GM19043 (cell line): ENCODE measurements around the gene IDE.
"Not testable (repeated sequence)": the region's sequence is repeated elsewhere in the genome, so short reads cannot be mapped to it uniquely, and the experiment has no call there.

ENCODE experiments used
- ATAC-seq: cut with Tn5 transposase; IDR thresholded peaks from one replicate; pipeline ENCODE4 v1.9.1; 2021; ENCODE audit warnings: low read depth; ENCODE audit not compliant: unreplicated experiment

The IDE gene

DNA sequence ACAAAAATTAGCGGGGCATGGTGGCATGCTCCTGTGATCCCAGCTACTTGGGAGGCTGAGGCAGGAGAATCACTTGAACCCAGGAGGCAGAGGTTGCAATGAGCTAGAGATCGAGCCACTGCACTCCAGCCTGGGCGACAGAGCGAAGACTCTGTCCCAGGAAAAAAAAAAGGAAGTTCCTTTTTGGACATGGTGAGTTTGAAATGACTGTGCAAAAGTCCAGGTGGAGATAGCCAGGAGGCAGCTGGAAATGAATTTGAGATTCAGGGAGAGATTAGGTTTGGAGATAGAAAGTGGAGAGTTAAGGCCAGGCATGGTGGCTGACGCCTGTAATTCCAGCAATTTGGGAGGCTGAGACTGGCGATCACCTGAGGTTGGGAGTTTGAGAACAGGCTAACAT, 143.8 kb downstream of the IDE start:
- no peak for ATAC-seq

DNA sequence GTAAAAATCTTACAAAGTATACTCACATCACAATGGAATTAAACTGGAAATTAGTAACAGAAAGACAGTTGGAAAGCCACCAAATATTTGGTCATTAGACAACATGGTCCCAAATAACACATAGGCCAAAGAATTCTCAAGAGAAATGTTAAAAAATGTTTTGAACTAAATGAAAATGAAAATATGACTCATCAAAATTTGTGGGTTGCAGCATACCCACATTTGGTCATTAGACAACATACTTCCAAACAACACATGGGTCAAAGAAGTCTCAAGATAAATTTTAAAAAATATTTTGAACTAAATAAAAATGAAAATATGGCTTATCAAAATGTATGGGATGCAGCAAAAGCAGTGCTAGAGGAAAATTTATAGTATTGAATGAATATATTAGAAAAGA, 152.3 kb downstream of the IDE start:
- ATAC-seq = no peak

GRCh38 chr10:92420546-92421275, 153.2 kb downstream of the IDE start:
- no peak for ATAC-seq

DNA sequence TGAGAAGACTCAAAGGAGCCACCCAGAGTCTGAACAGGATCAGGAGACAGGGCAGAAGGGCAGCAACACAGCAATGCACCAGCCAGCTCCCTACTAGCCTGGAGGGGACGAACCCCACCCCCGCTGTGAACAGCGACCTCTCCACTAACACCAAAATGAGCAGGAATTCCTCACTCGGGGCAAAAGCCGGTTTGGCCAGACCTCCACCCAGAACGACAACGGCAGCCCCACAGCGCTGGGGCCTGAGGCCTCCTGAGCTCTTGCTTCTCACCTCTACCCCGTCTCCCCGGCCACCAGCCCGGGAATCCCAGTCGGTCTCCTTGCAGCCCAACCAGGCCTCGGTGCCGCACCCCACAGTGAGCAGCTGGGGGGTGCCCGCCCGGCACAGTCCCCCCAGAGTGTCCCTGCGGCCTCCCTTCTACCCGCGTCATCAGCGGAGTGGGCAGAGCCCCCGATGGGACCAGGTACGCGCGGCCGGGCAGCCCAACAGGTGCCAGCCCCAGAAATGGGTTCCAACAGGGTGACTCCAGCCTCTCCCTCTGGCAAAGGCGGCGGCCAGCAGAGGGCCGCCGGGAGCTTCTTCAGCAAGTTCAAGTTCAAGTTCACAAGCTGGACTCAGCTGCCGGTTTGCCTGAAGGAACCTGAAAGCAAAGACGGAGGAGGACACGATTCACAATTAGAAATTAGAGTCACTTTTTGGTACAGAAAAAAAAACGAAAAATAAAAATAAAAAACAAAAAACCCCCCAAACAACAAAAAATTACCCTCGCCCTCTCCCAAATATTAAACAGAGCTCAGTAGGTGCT, 153.9 kb downstream of the IDE start:
- no peak for ATAC-seq

- no peak for ATAC-seq
Observed at GRCh38 chr10:92418891-92419290, 155.0 kb downstream of the IDE start.

- ATAC-seq = no peak
Observed at GRCh38 chr10:92418221-92418620, 155.7 kb downstream of the IDE start.

GRCh38 chr10:92413519-92413918, 160.4 kb downstream of the IDE start:
- ATAC-seq = no peak

DNA sequence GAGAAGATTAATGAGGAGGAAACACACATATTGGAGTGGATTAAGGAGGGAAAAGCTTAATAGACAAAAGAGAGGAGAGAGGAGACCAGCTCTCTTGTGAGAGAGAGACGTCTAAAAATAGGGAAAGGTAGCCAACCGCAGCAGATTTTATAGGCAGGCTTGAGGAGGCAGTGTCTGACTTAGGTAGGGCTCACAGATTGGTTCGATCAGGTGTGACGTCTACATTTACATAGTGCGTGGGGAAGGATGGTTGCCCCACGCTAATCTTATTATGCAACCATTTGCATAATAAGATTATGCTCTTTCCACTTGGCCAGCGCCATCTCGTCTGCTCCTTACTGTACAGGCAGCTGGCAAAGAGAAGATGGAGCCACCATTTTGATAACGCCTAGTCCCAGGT, 160.9 kb downstream of the IDE start:
- ATAC-seq = no peak

DNA sequence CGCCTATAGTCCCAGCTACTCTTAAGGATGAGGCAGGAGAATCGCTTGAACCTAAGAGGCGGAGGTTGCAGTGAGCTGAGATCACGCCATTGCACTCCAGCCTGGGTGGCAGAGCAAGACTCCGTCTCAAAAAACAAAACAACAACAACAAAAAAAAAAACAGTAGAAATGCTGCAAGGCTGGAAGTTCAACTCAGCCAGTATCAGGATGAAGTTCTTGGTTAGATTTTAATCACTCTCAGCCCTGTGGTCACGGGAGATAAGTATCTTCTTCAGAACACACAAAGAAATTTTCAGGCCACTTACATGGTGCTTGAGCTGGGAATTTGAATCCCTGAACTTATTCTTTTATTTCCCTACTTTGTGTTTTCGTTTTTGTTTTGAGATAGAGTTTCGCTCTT, 162.5 kb downstream of the IDE start:
- ATAC-seq = no peak

DNA sequence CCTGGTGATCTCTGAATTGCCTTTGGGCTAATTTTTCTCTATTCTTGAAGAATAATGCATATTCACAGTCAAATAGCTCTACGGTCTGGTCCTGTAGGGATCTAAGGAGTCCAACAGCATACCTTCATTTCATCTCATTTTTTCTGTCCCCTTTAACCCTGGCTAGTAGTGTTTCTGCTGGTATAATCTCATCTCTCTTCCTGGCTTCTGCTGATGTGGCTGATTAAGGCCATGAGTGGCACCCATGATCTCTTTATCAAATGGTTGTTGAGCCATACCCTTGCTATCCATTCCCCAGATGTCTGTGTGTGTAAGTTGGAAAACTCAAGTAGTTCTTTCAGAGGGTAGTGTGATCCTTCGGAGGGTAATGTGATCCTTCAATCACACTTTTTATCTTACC, 163.4 kb downstream of the IDE start:
- ATAC-seq = no peak

- ATAC-seq = no peak
Observed at GRCh38 chr10:92408017-92408361, 165.9 kb downstream of the IDE start.

GRCh38 chr10:92407305-92408016, 166.4 kb downstream of the IDE start:
- no peak for ATAC-seq

DNA sequence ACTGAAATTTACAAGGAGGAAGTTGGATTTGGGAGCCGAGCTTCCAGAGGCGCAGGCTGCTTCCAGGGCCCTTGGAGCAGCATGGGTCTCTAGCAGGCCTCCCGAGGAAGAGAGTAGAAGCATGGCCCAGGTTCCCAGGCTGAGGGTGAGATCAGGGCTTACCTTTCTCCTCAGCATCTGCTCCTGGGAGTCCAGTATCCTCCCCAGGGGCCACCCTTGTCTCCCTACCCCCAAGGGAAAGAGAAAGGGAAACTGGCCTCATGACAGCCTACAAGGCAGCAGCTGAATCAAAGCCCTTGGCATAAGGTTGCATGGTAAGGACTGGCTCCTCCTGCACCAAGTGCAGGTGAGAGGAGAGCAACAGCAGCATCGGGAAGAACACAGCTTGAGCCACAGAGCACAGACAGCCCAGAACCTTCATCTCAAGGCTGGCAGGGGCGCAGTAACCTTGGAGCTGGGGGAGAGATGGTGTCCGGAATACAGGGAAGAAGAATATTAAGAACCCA, 168.4 kb downstream of the IDE start:
- no peak for ATAC-seq

DNA sequence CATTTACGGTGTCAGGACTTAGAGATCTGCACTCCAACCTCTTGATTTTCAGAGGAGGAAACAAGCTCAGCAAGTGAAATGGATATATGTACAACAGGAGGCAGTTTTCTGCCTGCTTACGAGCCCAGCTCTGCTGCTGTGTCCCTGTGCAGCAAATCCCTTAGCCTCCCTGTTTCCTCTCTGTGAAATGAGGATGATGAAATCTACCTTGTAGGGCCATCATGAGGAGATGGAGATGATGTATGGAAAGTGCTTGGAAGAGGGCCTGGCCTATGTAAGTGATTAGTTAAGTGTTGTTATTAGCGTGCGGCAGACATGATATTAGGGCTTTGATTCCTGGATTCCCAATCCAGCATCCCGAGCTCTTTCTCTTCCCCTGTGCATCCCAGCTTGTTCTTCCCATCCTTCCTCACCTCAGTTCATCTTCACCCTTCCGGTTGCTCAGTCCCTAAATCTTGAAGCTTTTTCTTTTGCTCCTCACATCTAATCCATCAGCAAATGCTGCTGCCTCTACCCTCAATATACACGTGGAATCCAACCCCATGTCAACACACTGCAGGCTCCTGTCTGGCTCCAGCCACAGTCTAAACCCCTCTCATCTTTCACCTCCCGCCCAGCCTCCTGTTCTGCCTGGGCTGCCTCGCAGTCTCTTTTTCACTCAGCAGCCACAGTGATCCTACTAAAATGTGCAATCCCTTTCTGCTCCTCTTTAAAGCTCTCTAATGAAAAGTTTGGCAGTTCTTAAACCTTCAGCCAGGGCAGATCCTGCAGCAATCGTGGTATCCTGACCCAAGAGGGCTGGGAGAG, 169.1 kb downstream of the IDE start:
- no peak for ATAC-seq

DNA sequence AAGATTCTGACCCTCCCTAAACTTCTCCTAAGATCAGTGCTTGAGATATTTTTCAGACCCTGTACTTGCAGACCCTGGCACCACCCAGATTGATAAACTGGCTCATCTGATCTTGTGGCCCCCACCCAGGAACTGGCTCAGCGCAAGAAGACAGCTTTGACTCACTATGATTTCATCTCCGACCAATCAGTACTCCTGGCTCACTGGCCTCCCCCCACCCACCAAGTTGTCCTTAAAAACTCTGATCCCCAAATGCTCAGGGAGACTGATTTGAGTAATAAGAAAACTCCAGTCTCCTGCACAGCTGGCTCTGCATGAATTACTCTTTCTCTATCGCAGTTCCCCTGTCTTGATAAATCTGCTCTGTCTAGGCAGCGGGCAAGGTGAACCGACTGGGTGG, 171.7 kb downstream of the IDE start:
- not testable (repeated sequence) for ATAC-seq
